Activated CD8-positive, alpha-beta memory T cell treated with anti-CD3 and anti-CD28 coated beads for 24 hours (primary cell): Measurements from ENCODE around the gene ARHGEF37.
A peak's percentile ranks its signal among the peaks of the same experiment; 100 is the strongest.
"Not testable (repeated sequence)": the region's sequence is repeated elsewhere in the genome, so short reads cannot be mapped to it uniquely, and the experiment has no call there.

Experiments
- DNase-seq: peaks from one replicate; pipeline ENCODE4 v3.0.0-alpha.2; 2020

The ARHGEF37 gene

DNA sequence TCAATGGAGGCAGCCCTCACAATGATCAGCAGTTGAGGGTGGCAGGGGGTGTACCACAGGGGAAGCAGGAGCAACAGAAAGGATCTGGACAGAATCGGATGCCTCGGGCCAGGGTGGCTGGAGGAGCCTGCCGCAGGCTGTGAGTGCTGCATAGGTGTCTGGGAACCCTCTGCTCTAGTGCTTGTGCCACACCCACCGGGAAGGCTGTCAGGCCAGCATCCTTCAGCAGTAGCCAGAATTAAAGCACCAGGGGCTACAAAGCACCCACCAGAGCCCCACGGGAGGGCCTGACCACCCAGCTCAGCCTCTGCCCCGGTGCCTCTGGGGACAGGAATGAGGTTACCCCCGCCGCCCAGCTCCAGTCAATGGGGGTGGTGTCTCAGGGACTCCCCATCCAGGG is 49.0 kb downstream of the ARHGEF37 start:
- no peak for DNase-seq

GRCh38 chr5:149631506-149631905 is 50.2 kb downstream of the ARHGEF37 start:
- DNase-seq: no peak

GRCh38 chr5:149632311-149633251 is 51.3 kb downstream of the ARHGEF37 start:
- DNase-seq: no peak

DNA sequence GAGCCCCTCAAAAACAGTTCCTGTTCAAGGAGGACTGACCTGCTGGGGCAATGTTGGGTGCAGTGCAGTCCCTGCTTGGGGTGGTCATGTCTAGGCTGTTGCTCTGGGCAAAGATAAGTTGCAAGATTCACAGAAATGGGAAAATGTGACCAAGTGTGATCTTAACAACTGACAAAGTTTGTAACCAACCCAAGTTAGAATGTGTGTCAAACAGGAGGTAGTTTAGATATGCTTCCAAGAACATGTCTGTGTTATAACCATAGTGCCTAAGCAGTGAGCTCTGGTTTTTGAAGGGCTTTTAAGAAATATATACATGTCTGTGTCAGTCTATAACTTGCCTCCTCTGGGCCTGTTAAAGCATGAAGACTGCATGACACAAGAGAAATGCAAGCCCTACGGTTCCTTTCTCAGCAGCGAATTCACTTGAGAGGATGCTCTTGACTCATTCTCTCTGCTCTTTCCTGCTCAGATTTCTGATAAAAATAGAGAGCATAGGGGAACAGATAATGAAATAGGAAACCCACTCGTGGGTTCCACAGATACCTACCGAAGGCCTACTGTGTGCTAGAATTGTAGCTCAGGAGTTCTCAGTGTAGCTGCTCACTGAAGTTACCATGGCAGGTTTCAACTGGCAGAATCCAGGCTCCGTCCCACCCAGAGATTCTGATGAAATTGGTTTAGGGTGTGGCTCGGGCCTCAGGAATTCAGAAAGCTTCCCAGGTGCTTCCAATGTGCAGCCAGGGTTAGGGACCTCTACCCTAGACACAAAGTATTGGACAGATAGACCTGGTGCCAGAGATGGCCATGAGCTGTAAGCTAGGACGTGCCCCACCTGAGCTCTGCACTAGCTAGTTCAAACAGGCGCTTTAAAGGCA is 52.4 kb downstream of the ARHGEF37 start:
- no peak for DNase-seq

DNA sequence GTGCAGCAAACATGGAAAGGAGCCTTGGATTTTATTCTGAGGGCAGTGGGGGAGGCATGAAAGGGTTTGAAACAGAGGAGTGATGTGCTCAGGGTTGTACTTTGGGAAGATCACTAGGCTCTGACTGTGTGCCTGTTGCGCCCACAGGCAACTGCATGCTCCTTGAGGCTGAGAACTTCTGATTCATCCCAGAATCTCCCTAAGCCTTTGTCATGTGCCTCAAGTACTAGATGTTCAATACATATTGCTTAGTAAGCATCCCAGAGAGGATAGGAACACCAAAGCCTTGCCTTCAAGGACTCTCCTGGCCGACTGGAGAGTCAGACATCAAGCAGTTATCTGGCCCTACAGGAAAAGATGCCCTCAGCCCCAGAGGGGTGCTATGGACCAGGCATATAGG is 54.1 kb downstream of the ARHGEF37 start:
- no peak for DNase-seq

DNA sequence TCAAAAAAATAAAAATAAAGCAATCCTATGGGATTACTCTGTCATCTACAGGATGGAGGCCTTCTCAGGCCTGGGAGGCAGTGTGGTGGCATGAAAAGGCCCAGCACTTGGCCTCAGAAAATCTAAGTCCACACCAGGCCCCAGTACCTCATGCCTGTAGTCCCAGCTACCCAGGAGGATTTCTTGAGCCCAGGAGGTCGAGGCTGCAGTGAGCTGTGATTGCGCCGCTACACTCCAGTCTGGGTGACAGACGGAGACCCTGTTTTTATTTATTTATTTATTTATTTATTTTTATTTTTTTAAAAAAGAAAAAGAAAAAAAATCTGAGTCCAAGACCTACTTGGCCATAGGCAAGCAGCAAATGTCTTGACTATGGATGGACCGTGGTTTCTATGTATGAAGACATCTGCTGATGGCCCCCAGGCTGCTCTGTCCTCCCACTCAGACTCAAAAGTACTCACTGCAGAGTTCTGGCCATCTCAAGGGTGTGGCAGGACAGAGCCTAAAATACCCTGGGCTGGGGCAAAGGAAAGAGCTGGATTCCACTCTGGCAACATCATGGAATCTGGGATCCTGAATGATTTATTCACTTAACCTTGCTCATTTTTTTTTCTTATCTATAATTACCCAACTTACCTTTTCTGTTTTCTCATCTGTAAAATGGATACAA is 55.0 kb downstream of the ARHGEF37 start:
- DNase-seq: no peak

DNA sequence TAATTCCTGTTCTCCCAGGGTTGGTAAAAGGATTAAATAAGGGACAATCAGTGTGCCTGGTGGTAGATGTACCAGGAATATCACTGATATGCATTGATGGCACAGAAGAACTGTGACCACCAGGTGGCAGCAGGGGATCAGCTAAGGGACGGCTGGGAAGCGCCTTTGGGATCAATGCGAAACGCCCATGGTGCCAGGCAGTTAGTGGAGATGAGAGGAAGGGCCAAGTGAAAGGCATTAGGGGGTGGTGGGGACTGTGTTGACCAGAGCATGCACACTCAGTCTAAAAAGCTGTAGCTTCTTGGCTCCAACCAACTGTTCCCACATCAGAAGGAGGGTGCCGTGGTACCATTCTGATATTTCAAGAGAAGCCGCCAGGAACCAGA is 55.6 kb downstream of the ARHGEF37 start:
- DNase-seq: peak; percentile 88

DNA sequence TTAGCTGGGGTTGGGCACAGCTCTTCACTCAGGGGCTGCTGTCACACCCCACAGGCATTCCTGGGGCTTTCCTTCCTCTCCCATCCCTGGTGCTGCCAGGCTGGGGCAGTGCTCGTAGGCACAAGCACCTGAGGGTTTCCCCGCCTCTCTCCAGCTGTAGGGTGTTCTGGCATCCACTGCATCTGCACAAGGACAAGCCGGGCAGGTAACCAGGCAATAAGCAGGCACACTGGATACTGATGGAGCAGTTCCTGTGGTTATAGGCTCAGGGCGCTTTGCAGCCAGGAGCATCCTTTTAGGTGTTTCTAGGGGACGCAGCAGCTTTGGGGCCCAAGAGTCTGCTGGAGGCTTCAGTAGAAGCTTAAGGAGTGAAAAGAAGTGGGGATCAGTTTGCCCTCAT is 56.8 kb downstream of the ARHGEF37 start:
- DNase-seq: no peak

GRCh38 chr5:149638546-149639241 is 57.4 kb downstream of the ARHGEF37 start:
- DNase-seq: no peak

DNA sequence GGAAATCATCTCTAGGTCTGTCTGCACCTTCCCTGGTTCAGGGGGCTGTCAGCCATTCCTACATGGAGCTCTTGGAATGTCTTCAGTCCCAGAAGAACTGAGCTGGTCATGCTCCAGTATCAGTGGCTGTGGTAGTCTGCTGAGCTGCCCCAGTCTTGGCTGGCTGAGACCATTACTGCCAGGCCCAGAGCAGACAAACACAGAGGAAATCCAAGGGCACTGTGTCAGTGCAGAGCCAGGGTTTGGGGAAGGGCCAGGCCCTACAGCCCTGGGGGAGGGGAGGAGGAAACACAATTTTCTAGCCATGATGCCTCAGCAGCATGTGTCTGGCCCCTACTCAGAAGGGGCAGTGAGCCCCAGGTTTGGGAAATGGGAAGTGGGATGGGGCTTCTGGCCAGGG is 58.4 kb downstream of the ARHGEF37 start:
- no peak for DNase-seq

DNA sequence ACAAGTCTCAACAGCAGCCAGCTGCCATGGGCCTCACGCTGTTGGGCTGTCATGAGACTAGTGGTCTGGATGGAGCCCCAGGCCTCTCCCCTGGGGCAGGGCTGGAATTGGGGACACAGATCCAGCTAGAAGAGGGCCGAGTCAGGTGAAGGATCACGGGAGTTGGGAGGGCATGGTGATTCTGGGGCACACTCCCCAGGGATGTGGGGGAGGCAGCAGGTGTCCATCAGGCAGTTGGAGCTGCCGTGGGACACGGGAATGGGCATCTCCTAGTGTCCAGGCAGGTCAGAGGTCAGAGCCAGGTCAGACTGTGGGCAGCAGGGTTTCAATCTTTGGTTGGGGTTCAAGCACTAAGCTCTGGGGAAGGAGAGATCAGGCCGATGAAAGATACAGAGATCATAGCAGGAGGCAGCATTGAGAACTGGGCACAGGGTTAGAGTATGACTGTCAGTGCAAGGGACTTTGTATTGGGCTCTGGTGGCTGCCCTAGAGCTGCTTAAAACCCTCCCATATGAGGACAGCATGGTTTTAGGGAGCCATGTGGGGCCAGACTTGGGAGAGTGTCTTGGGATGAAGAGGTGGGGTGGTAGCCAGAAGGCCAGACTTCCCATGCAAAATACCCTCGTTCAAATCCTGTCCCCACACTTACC is 59.2 kb downstream of the ARHGEF37 start:
- DNase-seq: no peak

GRCh38 chr5:149641000-149641576 is 59.8 kb downstream of the ARHGEF37 start:
- no peak for DNase-seq

- DNase-seq: no peak
These were observed 60.3 kb downstream of the ARHGEF37 start for GRCh38 chr5:149641600-149641999.

- DNase-seq: no peak
These were observed 62.5 kb downstream of the ARHGEF37 start for GRCh38 chr5:149643781-149644180.

DNA sequence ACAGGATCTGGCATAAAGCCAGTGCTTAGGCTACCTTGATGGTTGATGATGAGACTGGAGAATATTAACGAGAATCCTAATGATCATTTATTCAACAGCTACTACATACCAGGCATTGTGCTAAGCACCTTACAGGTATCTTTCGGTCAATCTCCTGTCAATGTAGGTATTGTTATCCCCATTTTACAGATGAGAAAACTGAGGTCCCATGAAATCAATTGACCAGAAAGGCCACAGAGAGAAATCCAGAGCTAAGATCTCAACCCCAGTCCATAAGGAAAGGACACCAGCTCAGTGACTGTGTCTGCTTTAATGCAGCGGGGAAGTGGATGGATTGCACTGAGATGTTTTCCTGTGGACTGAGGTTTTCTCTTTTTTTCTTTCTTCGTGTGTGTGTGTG is 63.3 kb downstream of the ARHGEF37 start:
- DNase-seq: no peak

GRCh38 chr5:149645236-149645635 is 63.9 kb downstream of the ARHGEF37 start:
- no peak for DNase-seq

DNA sequence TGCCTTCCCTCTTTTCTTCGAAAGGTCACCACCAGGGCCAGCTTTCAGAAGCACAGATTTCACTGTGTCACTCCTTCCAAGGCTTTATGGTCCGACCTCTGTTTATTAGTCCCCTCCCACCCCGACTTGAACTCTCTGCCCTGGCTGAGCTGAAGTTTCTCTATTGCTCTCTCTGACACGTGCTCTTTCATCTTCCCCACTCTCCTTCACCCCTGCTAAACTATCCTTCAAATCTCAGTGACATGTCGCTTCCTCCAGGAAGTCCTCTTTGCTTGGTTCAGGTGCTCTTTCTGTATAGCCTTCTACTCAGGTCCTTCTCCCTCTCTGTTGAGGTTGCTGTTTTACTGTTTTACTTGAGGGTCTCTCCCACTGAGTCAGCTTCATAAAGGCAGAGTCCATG is 64.4 kb downstream of the ARHGEF37 start:
- no peak for DNase-seq

DNA sequence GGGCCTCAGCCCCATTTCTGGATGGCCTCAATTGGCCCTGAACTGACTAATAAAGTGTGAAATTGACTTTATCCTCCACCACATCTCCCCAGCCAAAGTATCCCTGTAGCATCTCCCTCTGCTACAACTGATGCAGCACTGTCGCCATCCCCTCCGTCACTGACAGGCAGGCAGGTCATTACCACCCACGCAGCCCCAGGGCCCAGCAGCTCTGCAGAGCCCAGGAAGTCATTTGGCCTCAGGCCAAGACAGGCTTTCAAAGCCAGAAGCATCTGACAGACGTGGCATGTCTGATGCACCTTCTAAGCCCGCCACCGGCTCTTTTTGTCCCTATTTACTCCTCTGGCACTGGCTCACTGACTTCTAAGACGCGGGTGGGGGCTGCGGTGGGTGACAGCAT is 65.3 kb downstream of the ARHGEF37 start:
- peak; percentile 68 for DNase-seq

- DNase-seq: no peak
These were observed 66.0 kb downstream of the ARHGEF37 start for GRCh38 chr5:149647334-149647733.

DNA sequence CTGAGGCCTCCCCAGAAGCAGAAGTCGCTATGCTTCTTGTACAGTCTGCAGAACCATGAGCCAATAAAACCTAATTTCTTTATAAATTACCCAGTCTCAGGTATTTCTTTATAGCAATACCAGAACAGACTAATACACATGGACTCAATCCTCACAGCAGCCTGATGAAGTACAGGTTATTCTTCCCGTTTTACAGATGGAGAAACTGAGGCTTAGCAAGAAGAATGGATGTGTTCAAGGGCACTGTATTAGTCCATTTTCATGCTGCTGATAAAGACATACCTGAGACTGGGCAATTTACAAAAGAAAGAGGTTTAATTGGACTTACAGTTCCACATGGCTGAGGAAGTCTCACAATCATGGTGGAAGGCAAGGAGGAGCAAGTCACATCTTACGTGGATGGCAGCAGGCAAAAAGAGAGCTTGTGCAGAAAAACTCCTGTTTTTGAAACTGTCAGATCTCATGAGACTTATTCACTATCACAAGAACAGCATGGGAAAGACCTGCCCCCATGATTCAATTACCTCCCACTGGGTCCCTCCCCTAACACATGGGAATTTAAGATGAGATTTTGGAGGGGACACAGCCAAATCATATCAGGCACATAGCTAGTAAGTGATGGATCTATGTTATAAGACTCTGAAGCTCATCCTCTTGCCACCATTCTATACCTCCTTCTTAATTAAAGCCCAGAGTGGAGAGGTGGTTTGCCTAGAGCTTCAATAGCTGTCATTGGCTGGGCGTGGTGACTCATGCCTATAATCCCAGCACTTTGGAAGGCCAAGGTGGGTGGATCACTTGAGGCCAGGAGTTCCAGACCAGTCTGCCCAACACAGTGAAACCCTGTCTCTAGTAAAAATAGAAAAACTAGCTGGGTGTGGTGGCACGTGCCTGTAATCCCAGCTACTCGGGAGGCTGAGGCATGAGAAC is 67.4 kb downstream of the ARHGEF37 start:
- not testable (repeated sequence) for DNase-seq

GRCh38 chr5:149649730-149650129 is 68.4 kb downstream of the ARHGEF37 start:
- not testable (repeated sequence) for DNase-seq
